DOHH2 (cell line): ENCODE results near the gene PBRM1.

Experiments
- CTCF ChIP-seq: fragments of 200-600 bp; sonication (generic); IDR thresholded peaks from one replicate; pipeline ENCODE4 v1.5.1; 2014; ENCODE audit warnings: antibody characterized with exemption, mild to moderate bottlenecking, low read depth, low read length; ENCODE audit not compliant: poor library complexity, severe bottlenecking
- EZH2phosphoT487 ChIP-seq: fragments of 200-600 bp; sonication (generic); IDR thresholded peaks from 2 replicates; pipeline ENCODE4 v1.6.1; 2017; ENCODE audit warnings: borderline replicate concordance, mild to moderate bottlenecking, antibody characterized with exemption, low read length, moderate library complexity, mixed read lengths

GRCh38 chr3:52527732-52528585 is 157.8 kb downstream of the PBRM1 start:
- TF ChIP-seq CTCF = no peak
- no peak for TF ChIP-seq EZH2phosphoT487
